Fibroblast of lung (primary cell): ENCODE data around the gene KLHDC7A. TPM values are rescaled to one million over a fixed set of nuclear protein-coding genes. Genes with fewer than 3 reads are reported as not detected.

ENCODE experiments used
- DNase-seq, 2 donors: peaks; one replicate each; pipeline versions ENCODE4 v3.0.0 to v3.0.0-alpha.2; 2010; ENCODE audit warnings: low read depth in 2 of 2
- H2AFZ ChIP-seq: 2 replicates; pipeline ENCODE4 v1.5.1; 2012; ENCODE audit warnings: low read length, control low read depth, inconsistent platforms
- H3K27ac ChIP-seq: 2 replicates; pipeline ENCODE4 v1.5.1; 2011; ENCODE audit warnings: low read length, control low read depth; ENCODE audit not compliant: insufficient read depth
- H3K27me3 ChIP-seq: 2 replicates; pipeline ENCODE4 v1.5.1; 2011; ENCODE audit warnings: mild to moderate bottlenecking, low read length; ENCODE audit not compliant: control insufficient read depth, insufficient read depth
- H3K36me3 ChIP-seq: 2 replicates; pipeline ENCODE4 v1.5.1; 2011; ENCODE audit warnings: low read length; ENCODE audit not compliant: control insufficient read depth, insufficient read depth
- H3K4me1 ChIP-seq: 2 replicates; pipeline ENCODE4 v1.5.1; 2011; ENCODE audit warnings: low read length; ENCODE audit not compliant: control insufficient read depth, insufficient read depth; ENCODE audit errors: extremely low read depth
- H3K4me2 ChIP-seq: 2 replicates; pipeline ENCODE4 v1.5.1; 2011; ENCODE audit warnings: low read length, control low read depth; ENCODE audit not compliant: insufficient read depth; ENCODE audit errors: extremely low read depth
- H3K4me3 ChIP-seq, 4 experiments: fragments of 200-600 bp in 1 of 4; sonication (generic) in 1 of 4; replicated peaks in 1 of 4; 2 replicates each; pipeline ENCODE4 v1.5.1; 2011 to 2016; ENCODE audit warnings: low read length in 4 of 4, low read depth in 3 of 4, mild to moderate bottlenecking in 3 of 4, control low read depth in 2 of 4, inconsistent platforms in 1 of 4, mixed read lengths in 1 of 4; ENCODE audit not compliant: insufficient read depth in 1 of 4; ENCODE audit errors: control extremely low read depth in 1 of 4
- H3K79me2 ChIP-seq: 2 replicates; pipeline ENCODE4 v1.5.1; 2012; ENCODE audit warnings: mild to moderate bottlenecking, low read length, inconsistent platforms; ENCODE audit not compliant: control insufficient read depth, insufficient read depth
- H3K9ac ChIP-seq: 2 replicates; pipeline ENCODE4 v1.5.1; 2011; ENCODE audit warnings: mild to moderate bottlenecking, low read length, control low read depth; ENCODE audit not compliant: insufficient read depth
- H3K9me3 ChIP-seq: 2 replicates; pipeline ENCODE4 v1.5.1; 2012; ENCODE audit warnings: low read depth, low read length; ENCODE audit not compliant: control insufficient read depth, insufficient read depth
- H4K20me1 ChIP-seq: 2 replicates; pipeline ENCODE4 v1.5.1; 2011; ENCODE audit warnings: low read length; ENCODE audit not compliant: control insufficient read depth, insufficient read depth; ENCODE audit errors: extremely low read depth
- EZH2 ChIP-seq: IDR thresholded peaks from 2 replicates; pipeline ENCODE4 v1.5.1; 2012; ENCODE audit warnings: low read length, control low read depth, mild to moderate bottlenecking; ENCODE audit errors: missing control alignments
- polyA plus RNA-seq, 2 donors: library from polyadenylated mRNA; depleted of rRNA in 1 of 2; stranded (reverse) in 1 of 2; unstranded in 1 of 2; fragments of >200 nt; gene quantifications; 2 replicates each; pipeline ENCODE4 v1.2.1, GENCODE V29; 2011 to 2012; ENCODE audit warnings: missing spikeins in 1 of 2
- total RNA-seq: library from RNA; depleted of rRNA; stranded (reverse); fragments of >200 nt; gene quantifications from 2 replicates; pipeline ENCODE4 v1.2.1, GENCODE V29; 2014
- TF ChIP-seq, protein P1 (sequence below), 2 donors: IDR thresholded peaks in 1 of 2; conservative IDR thresholded peaks in 1 of 2; 1 replicate in 1 of 2; 2 replicates in 1 of 2; pipeline ENCODE4 v1.5.1; 2011 to 2012; ENCODE audit warnings: low read length in 2 of 2, control low read depth in 1 of 2, inconsistent platforms in 1 of 2, low read depth in 1 of 2, mild to moderate bottlenecking in 1 of 2

Gene KLHDC7A
- total and polyA plus RNA-seq, 2 donors (not counting 1 experiment from before 2014, with no cell fraction given): not detected

DNA sequence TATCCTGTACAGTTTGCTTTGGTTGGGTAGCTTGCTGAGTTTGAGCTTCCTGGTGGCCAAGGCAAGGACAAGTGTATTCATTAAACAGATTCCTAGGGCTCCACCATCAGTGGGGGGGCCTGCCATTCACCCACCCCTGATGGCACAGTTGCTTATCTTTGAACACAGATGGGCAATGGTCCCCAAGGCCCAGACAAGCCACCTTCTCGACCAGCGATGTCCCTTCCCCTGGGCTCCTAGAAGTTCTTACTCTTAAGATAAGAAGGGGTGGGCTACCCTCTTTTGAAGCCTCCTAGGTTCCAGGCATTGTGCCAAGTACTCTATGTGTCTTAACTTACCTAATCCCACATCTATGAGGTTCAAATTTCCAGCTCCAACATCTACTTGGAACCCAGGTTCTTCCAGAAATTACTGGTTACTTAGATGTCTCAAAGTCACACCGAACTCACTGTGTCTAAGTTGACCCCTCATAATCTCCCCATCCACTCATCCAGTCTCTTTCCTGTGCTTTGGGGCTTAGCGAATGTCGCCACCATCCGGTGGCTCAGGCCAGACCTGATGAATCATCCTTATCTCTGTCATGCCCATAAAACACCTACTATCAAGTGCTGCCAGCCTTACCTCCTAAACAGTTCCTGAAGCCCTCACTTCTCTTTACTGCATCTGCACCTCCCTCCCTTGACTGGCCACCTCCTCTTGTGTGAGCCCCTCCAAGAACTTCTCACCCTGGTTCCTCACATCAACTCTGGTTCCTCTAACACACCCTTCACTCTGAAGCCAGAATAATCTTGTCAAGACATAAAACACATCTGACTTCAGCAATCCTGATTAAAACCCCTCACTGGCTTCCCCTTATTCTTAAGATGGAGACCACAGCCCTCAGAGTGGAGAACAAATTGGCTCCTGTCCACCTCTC is 50.1 kb downstream of the KLHDC7A start:
- no peaks in the 10 kb centered on the region for H3K9me3 ChIP-seq
- H3K4me2 ChIP-seq: no peak overlapping the region
- H3K4me1 ChIP-seq: no peaks in the 10 kb centered on the region
- no peak overlapping the region for H2AFZ ChIP-seq
- no peak overlapping the region for H3K4me3 ChIP-seq
- no peak overlapping the region for H3K27ac ChIP-seq
- H3K9ac ChIP-seq: no peak overlapping the region
- H3K79me2 ChIP-seq: no peaks in the 10 kb centered on the region
- H4K20me1 ChIP-seq: no peaks in the 10 kb centered on the region
- no peak for TF ChIP-seq EZH2
- TF ChIP-seq, protein P1, sequence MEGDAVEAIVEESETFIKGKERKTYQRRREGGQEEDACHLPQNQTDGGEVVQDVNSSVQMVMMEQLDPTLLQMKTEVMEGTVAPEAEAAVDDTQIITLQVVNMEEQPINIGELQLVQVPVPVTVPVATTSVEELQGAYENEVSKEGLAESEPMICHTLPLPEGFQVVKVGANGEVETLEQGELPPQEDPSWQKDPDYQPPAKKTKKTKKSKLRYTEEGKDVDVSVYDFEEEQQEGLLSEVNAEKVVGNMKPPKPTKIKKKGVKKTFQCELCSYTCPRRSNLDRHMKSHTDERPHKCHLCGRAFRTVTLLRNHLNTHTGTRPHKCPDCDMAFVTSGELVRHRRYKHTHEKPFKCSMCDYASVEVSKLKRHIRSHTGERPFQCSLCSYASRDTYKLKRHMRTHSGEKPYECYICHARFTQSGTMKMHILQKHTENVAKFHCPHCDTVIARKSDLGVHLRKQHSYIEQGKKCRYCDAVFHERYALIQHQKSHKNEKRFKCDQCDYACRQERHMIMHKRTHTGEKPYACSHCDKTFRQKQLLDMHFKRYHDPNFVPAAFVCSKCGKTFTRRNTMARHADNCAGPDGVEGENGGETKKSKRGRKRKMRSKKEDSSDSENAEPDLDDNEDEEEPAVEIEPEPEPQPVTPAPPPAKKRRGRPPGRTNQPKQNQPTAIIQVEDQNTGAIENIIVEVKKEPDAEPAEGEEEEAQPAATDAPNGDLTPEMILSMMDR (conservative IDR thresholded peaks at IDR 0.05 in 1 of 2, IDR thresholded peaks at IDR 0.05 in 1 of 2; ENCODE audit: low read depth in 1 of 2, low read length in 2 of 2): no peak
- no peaks in the 10 kb centered on the region for H3K27me3 ChIP-seq
- DNase-seq: no peak
- H3K36me3 ChIP-seq: no peaks in the 10 kb centered on the region

DNA sequence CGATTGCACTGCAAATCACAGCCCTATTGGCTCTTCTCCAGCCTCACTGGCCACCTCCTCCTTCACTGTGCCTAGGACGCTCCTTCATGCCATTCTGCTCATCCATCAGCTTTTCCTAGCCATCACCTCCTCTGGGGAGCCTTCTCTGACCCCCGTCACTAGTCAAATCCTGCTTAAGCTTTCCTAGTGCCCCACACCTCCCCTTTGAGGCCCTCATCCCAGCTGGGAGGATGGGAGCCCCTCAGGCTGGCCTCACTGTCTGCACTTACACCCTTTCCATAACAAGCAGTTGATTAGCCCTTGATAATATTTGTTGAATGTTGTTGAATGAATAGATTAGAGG is 50.7 kb downstream of the KLHDC7A start:
- no peak overlapping the region for H3K4me2 ChIP-seq
- DNase-seq: no peak
- no peaks in the 10 kb centered on the region for H3K4me1 ChIP-seq
- H3K27me3 ChIP-seq: no peaks in the 10 kb centered on the region
- no peak overlapping the region for H3K4me3 ChIP-seq
- no peaks in the 10 kb centered on the region for H3K9me3 ChIP-seq
- H3K9ac ChIP-seq: no peak overlapping the region
- no peak overlapping the region for H2AFZ ChIP-seq
- H4K20me1 ChIP-seq: no peaks in the 10 kb centered on the region
- no peaks in the 10 kb centered on the region for H3K79me2 ChIP-seq
- no peaks in the 10 kb centered on the region for H3K36me3 ChIP-seq
- TF ChIP-seq EZH2: no peak
- TF ChIP-seq, protein P1 (conservative IDR thresholded peaks at IDR 0.05 in 1 of 2, IDR thresholded peaks at IDR 0.05 in 1 of 2; ENCODE audit: low read depth in 1 of 2, low read length in 2 of 2): no peak
- no peak overlapping the region for H3K27ac ChIP-seq

- Histone ChIP-seq H4K20me1 (no peaks in the 10 kb centered on the region), H3K4me2 (no peak overlapping the region), H3K9me3 (no peaks in the 10 kb centered on the region), H3K27me3 (no peaks in the 10 kb centered on the region), H3K27ac (no peak overlapping the region), H3K79me2 (no peaks in the 10 kb centered on the region), H3K36me3 (no peaks in the 10 kb centered on the region), H3K9ac (no peak overlapping the region), H3K4me3 (no peak overlapping the region), H3K4me1 (no peaks in the 10 kb centered on the region), H2AFZ (no peak overlapping the region)
- no peak for DNase-seq
- TF ChIP-seq EZH2: no peak
- TF ChIP-seq, protein P1 (conservative IDR thresholded peaks at IDR 0.05 in 1 of 2, IDR thresholded peaks at IDR 0.05 in 1 of 2; ENCODE audit: low read depth in 1 of 2, low read length in 2 of 2): no peak
Measured at GRCh38 chr1:18532390-18533170, 51.9 kb downstream of the KLHDC7A start.
